Measurements from ENCODE around the gene ZNF664. TPM values are rescaled to one million over a fixed set of nuclear protein-coding genes. Genes with fewer than 3 reads are reported as not detected.

ZNF664 gene
- total and polyA plus RNA-seq, 10 of the 15 experiments (the other 5 are each of a cell fraction or from before 2014, with no cell fraction given) = 1.8 to 65.6 (median 30.8) TPM

DNA sequence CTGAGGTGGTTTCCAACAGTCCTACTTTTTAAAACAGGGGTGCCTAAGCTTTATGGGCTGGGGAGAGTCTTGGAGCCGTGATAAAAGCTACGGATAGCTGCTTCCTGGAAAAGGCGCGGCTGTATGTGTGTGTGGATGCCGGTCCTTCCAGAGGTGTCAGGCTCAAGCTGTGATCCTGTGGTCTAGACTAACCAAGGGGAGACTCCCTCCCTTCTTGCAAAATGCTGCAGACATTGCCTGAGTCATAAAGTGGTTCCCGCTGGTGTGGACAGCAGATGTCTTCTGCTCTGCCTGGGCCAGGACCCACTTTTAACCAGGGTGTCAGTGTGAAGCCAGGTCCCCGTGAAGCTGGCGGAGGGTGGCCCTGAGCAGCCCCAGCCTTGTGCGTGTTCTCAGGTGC is 38.2 kb upstream of the ZNF664 start:
- TF ChIP-seq, protein P1, sequence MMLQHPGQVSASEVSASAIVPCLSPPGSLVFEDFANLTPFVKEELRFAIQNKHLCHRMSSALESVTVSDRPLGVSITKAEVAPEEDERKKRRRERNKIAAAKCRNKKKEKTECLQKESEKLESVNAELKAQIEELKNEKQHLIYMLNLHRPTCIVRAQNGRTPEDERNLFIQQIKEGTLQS (IDR thresholded peaks at IDR 0.05; ENCODE audit: borderline replicate concordance, extremely low read depth, low read depth, low read length) = no peak
- TF ChIP-seq, protein P2, sequence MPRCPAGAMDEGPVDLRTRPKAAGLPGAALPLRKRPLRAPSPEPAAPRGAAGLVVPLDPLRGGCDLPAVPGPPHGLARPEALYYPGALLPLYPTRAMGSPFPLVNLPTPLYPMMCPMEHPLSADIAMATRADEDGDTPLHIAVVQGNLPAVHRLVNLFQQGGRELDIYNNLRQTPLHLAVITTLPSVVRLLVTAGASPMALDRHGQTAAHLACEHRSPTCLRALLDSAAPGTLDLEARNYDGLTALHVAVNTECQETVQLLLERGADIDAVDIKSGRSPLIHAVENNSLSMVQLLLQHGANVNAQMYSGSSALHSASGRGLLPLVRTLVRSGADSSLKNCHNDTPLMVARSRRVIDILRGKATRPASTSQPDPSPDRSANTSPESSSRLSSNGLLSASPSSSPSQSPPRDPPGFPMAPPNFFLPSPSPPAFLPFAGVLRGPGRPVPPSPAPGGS (IDR thresholded peaks at IDR 0.05; ENCODE audit: borderline replicate concordance, insufficient read depth, low read depth, low read length, poor library complexity, severe bottlenecking) = no peak
- TF ChIP-seq HDGF (IDR thresholded peaks at IDR 0.05) = no peak
- no peak for TF ChIP-seq TCF12 (IDR thresholded peaks at IDR 0.05; ENCODE audit: low read depth, low read length)
- TF ChIP-seq SIN3A (IDR thresholded peaks at IDR 0.05; ENCODE audit: low read depth, low read length) = no peak
- TF ChIP-seq POU2F2 (IDR thresholded peaks at IDR 0.05; ENCODE audit: borderline replicate concordance, low read depth, low read length) = no peak
- 52% methylated on average over 9 of the region's 9 CpGs for WGBS (ENCODE audit: insufficient coverage, insufficient replicate concordance, low lambda C conversion rate, missing lambda C conversion rate)
- ChIA-PET POLR2A (no interaction called here), SMC1A (ENCODE audit: uncharacterized antibody, unreplicated experiment) (no interaction called here), RAD21 (ENCODE audit: unreplicated experiment) (no interaction called here), CTCF (no interaction called here)
- in situ Hi-C loops (cut with MboI) (no loop called here), intact Hi-C loops (cut with micrococcal nuclease; ENCODE audit: unreplicated experiment) (no loop called here)
- Histone ChIP-seq H3K36me3 (ENCODE audit: control insufficient read depth in 2 of 2, insufficient read depth in 2 of 2, low read length in 1 of 2) (no peaks in the 10 kb centered on the region), H4K20me1 (ENCODE audit: control insufficient read depth, insufficient read depth) (no peaks in the 10 kb centered on the region), H2AFZ (ENCODE audit: control insufficient read depth, low read depth, low read length) (no peak overlapping the region), H3K79me2 (ENCODE audit: control insufficient read depth, insufficient read depth, low read length) (no peaks in the 10 kb centered on the region), H3K27ac (ENCODE audit: control insufficient read depth, insufficient read depth) (no peak overlapping the region), H3K4me2 (ENCODE audit: control insufficient read depth, insufficient read depth) (no peak overlapping the region), H3K9me3 (replicated peaks; ENCODE audit: control insufficient read depth, insufficient read depth, low read length) (no peaks in the 10 kb centered on the region), H3K4me3 (no peak overlapping the region), H3K4me1 (ENCODE audit: control insufficient read depth, insufficient read depth, low read length) (peaks cover 11% of the 10 kb centered on the region), H3K27me3 (replicated peaks in 1 of 2; ENCODE audit: control insufficient read depth in 2 of 2, insufficient read depth in 2 of 2, low read length in 1 of 2) (no peaks in the 10 kb centered on the region; a peak in 1 of 4 replicates), H3K9ac (ENCODE audit: control insufficient read depth, insufficient read depth, low read length) (no peak overlapping the region)
- BruUV-seq (replicated peaks) = no TSS peak
- DNase-seq (ENCODE audit: low read depth, low spot score) = no peak
- no peak for ATAC-seq
- no peak for FAIRE-seq

DNA sequence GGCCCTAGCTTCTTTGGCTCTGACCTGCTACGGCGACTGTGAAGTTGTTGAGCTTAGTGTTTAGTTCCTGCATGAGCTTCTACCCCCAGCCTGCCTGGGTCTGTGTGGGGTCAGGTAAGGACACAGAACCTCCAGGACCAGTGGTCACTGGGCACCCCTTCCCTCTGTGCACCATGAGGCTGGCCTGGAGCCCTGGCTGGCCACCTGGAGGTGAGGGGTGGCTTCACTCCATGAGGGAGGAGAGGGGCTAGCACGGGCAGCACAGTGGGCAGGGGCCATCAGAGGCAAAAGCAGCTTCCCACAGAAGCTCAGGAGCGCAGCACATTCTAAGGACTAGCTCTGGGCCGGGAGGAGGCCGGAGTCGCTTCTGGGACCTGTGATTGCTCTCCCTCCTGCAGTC is 37.1 kb upstream of the ZNF664 start:
- 65% methylated on average over 7 of the region's 7 CpGs for WGBS (ENCODE audit: insufficient coverage, insufficient replicate concordance, low lambda C conversion rate, missing lambda C conversion rate)
- H3K4me1 ChIP-seq (ENCODE audit: control insufficient read depth, insufficient read depth, low read length) = peaks cover 11% of the 10 kb centered on the region
- TF ChIP-seq BRCA1 (IDR thresholded peaks at IDR 0.05; ENCODE audit: low read depth, low read length) (no peak), POU2F2 (IDR thresholded peaks at IDR 0.05; ENCODE audit: borderline replicate concordance, low read depth, low read length) (no peak), CHD2 (IDR thresholded peaks at IDR 0.05; ENCODE audit: borderline replicate concordance, low read depth, low read length) (no peak), SMC3 (IDR thresholded peaks at IDR 0.05; ENCODE audit: borderline replicate concordance, low read length) (no peak), SREBF2 (IDR thresholded peaks at IDR 0.05; ENCODE audit: low read length) (no peak), RB1 (IDR thresholded peaks at IDR 0.05; ENCODE audit: borderline replicate concordance) (no peak), HDAC2 (IDR thresholded peaks at IDR 0.05) (no peak), YY1 (IDR thresholded peaks at IDR 0.05; ENCODE audit: low read depth, low read length) (no peak)
- TF ChIP-seq, protein P3, sequence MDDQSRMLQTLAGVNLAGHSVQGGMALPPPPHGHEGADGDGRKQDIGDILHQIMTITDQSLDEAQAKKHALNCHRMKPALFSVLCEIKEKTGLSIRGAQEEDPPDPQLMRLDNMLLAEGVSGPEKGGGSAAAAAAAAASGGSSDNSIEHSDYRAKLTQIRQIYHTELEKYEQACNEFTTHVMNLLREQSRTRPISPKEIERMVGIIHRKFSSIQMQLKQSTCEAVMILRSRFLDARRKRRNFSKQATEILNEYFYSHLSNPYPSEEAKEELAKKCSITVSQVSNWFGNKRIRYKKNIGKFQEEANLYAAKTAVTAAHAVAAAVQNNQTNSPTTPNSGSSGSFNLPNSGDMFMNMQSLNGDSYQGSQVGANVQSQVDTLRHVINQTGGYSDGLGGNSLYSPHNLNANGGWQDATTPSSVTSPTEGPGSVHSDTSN (IDR thresholded peaks at IDR 0.05; ENCODE audit: insufficient replicate concordance, low read depth, low read length) = no peak
- TF ChIP-seq, protein P4, sequence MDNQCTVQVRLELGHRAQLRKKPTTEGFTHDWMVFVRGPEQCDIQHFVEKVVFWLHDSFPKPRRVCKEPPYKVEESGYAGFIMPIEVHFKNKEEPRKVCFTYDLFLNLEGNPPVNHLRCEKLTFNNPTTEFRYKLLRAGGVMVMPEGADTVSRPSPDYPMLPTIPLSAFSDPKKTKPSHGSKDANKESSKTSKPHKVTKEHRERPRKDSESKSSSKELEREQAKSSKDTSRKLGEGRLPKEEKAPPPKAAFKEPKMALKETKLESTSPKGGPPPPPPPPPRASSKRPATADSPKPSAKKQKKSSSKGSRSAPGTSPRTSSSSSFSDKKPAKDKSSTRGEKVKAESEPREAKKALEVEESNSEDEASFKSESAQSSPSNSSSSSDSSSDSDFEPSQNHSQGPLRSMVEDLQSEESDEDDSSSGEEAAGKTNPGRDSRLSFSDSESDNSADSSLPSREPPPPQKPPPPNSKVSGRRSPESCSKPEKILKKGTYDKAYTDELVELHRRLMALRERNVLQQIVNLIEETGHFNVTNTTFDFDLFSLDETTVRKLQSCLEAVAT (IDR thresholded peaks at IDR 0.05) = no peak

More for the DNA sequence above, 37.1 kb upstream of the ZNF664 start:
- H3K79me2 ChIP-seq (ENCODE audit: control insufficient read depth, insufficient read depth, low read length) = no peaks in the 10 kb centered on the region
- no peak overlapping the region for H2AFZ ChIP-seq (ENCODE audit: control insufficient read depth, low read depth, low read length)
- H4K20me1 ChIP-seq (ENCODE audit: control insufficient read depth, insufficient read depth) = no peaks in the 10 kb centered on the region
- H3K27me3 ChIP-seq (replicated peaks in 1 of 2; ENCODE audit: control insufficient read depth in 2 of 2, insufficient read depth in 2 of 2, low read length in 1 of 2) = no peaks in the 10 kb centered on the region; a peak in 1 of 4 replicates
- CTCF ChIA-PET = interaction anchor here (0.8 kb wide), 1 partner anchor 51 kb away, joined by 3 read pairs; no protein-coding TSS in a partner anchor
- no peaks in the 10 kb centered on the region for H3K36me3 ChIP-seq (ENCODE audit: control insufficient read depth in 2 of 2, insufficient read depth in 2 of 2, low read length in 1 of 2)
- H3K9me3 ChIP-seq (replicated peaks; ENCODE audit: control insufficient read depth, insufficient read depth, low read length) = no peaks in the 10 kb centered on the region
- SMC1A ChIA-PET (ENCODE audit: uncharacterized antibody, unreplicated experiment) = no interaction called here
- no peak overlapping the region for H3K4me2 ChIP-seq (ENCODE audit: control insufficient read depth, insufficient read depth)
- DNase-seq (ENCODE audit: low read depth, low spot score) (no peak), FAIRE-seq (no peak), ATAC-seq (no peak)
- POLR2A ChIA-PET = no interaction called here
- RAD21 ChIA-PET (ENCODE audit: unreplicated experiment) = no interaction called here
- in situ Hi-C loops (cut with MboI) = no loop called here
- no TSS peak for BruUV-seq (replicated peaks)
- H3K4me3 ChIP-seq = no peak overlapping the region
- intact Hi-C loops (cut with micrococcal nuclease; ENCODE audit: unreplicated experiment) = no loop called here
- no peak overlapping the region for H3K9ac ChIP-seq (ENCODE audit: control insufficient read depth, insufficient read depth, low read length)
- H3K27ac ChIP-seq (ENCODE audit: control insufficient read depth, insufficient read depth) = no peak overlapping the region

Measured in GM12878 (cell line).